Tibial artery (tissue), 4 donors: ENCODE measurements around the gene RAB14.

Source experiments
- DNase-seq, 2 donors: peaks; one replicate each; pipeline ENCODE4 v3.0.0-alpha.2; 2019
- H3K27ac ChIP-seq, 2 donors: fragments of 200-600 bp; sonication (generic) in 1 of 2; 1 replicate in 1 of 2; 2 replicates in 1 of 2; pipeline ENCODE4 v1.5.1; 2018 to 2019; ENCODE audit warnings: mild to moderate bottlenecking in 1 of 2
- H3K27me3 ChIP-seq, 2 donors: fragments of 200-600 bp; sonication (generic) in 1 of 2; one replicate each; pipeline versions ENCODE4 v1.5.1 to v1.6.0; 2016 to 2019
- H3K36me3 ChIP-seq, 3 donors: fragments of 200-600 bp; sonication (generic) in 2 of 3; one replicate each; pipeline ENCODE4 v1.5.1; 2016 to 2019; ENCODE audit warnings: mild to moderate bottlenecking in 2 of 3
- H3K4me1 ChIP-seq, 4 donors: fragments of 200-600 bp; sonication (generic) in 2 of 4; 1 replicate in 3 of 4; 2 replicates in 1 of 4; pipeline ENCODE4 v1.5.1; 2016 to 2019
- H3K4me3 ChIP-seq, 2 donors: fragments of 200-600 bp; sonication (generic) in 1 of 2; 1 replicate in 1 of 2; 2 replicates in 1 of 2; pipeline ENCODE4 v1.5.1; 2018 to 2019; ENCODE audit warnings: mild to moderate bottlenecking in 2 of 2
- H3K9me3 ChIP-seq, 3 donors: fragments of 200-600 bp; sonication (generic) in 1 of 3; one replicate each; pipeline ENCODE4 v1.5.1; 2016 to 2019
- intact Hi-C: fragments of 100-400 bp; cut with DNase I; formaldehyde crosslinking; loops from one replicate; pipeline ENCODE4 v1.15.0; 2023; ENCODE audit warnings: low total_unique reads
- TF ChIP-seq, protein P1 (sequence below), 2 experiments: fragments of 200-600 bp in 1 of 2; fragments of 450-650 bp in 1 of 2; IDR thresholded peaks; one replicate each; pipeline ENCODE4 v1.5.1; 2017 to 2019; ENCODE audit warnings: antibody characterized with exemption in 2 of 2, mild to moderate bottlenecking in 1 of 2, moderate library complexity in 1 of 2

RAB14 gene

DNA sequence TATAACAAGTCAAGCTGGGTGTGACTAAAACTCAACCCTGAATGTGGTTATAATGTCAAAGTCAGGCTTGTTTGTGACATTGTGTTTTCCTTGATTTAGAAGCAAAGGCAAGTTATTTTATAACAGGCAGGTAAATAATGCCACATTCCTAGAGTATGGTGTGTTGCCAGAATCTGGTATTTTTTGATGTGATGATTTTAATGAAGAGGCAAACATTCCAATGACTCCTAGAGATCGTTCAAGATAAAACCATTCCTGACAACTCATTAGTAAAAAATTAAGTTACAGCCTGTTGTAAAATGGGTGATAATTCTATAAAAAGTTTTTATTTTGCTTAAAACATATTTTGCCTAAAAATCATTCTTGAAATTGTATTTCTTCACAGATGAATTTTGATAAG lies 60.0 kb downstream of the RAB14 start:
- H3K4me3 ChIP-seq: no peak overlapping the region
- intact Hi-C loops: no loop called here
- DNase-seq: no peak
- H3K36me3 ChIP-seq: peaks cover 53 to 95% (median 85%) of the 10 kb centered on the region in 3 donors
- TF ChIP-seq, protein P1, sequence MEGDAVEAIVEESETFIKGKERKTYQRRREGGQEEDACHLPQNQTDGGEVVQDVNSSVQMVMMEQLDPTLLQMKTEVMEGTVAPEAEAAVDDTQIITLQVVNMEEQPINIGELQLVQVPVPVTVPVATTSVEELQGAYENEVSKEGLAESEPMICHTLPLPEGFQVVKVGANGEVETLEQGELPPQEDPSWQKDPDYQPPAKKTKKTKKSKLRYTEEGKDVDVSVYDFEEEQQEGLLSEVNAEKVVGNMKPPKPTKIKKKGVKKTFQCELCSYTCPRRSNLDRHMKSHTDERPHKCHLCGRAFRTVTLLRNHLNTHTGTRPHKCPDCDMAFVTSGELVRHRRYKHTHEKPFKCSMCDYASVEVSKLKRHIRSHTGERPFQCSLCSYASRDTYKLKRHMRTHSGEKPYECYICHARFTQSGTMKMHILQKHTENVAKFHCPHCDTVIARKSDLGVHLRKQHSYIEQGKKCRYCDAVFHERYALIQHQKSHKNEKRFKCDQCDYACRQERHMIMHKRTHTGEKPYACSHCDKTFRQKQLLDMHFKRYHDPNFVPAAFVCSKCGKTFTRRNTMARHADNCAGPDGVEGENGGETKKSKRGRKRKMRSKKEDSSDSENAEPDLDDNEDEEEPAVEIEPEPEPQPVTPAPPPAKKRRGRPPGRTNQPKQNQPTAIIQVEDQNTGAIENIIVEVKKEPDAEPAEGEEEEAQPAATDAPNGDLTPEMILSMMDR (IDR thresholded peaks at IDR 0.05): no peak
- H3K9me3 ChIP-seq: no peaks in the 10 kb centered on the region
- H3K27ac ChIP-seq: no peak overlapping the region
- H3K27me3 ChIP-seq: no peaks in the 10 kb centered on the region
- H3K4me1 ChIP-seq: no peaks in the 10 kb centered on the region

DNA sequence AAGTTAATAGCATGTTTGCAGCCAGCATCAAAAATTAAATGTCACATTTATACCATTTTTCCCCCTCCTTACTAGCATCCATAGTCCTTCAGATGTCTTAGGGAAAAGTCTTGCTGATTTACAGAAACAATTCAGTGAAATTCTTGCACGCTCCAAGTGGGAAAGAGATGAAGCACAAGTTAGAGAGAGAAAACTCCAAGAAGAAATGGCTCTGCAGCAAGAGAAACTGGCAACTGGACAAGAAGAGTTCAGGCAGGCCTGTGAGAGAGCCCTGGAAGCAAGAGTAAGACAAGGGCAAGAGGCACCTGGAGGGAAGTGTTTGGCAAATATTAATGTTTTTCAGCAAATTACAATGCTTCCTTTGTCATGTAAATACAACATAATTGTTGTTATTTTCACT lies 60.4 kb downstream of the RAB14 start:
- no peaks in the 10 kb centered on the region for H3K27me3 ChIP-seq
- H3K36me3 ChIP-seq: peaks cover 51 to 95% (median 85%) of the 10 kb centered on the region in 3 donors
- TF ChIP-seq, protein P1 (IDR thresholded peaks at IDR 0.05): no peak
- no peaks in the 10 kb centered on the region for H3K4me1 ChIP-seq
- no peaks in the 10 kb centered on the region for H3K9me3 ChIP-seq
- no peak overlapping the region for H3K4me3 ChIP-seq
- DNase-seq: no peak
- H3K27ac ChIP-seq: no peak overlapping the region
- intact Hi-C loops: no loop called here

DNA sequence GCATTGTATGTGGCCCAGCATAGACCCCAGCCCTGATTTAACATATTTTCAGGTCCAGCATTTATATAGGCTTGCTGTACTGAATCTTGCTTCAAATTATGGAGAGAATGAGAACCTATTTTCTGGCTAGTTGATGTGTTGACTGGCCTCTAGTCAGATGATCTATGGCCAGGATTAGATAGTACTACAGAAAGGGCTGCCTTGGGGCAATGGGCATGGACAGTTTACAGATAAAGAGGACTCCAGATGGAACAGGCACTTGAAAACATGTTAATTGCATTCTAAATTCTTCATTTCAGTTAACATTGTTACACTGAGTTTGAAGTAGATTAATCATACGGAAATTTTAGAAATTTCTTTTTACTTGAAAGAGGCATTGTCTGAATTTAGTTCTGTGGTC lies 61.5 kb downstream of the RAB14 start:
- no peak overlapping the region for H3K4me3 ChIP-seq
- TF ChIP-seq, protein P1 (IDR thresholded peaks at IDR 0.05): no peak
- H3K27me3 ChIP-seq: no peaks in the 10 kb centered on the region
- peaks cover 43 to 90% (median 83%) of the 10 kb centered on the region in 3 donors for H3K36me3 ChIP-seq
- no peaks in the 10 kb centered on the region for H3K4me1 ChIP-seq
- intact Hi-C loops: no loop called here
- H3K9me3 ChIP-seq: no peaks in the 10 kb centered on the region
- no peak overlapping the region for H3K27ac ChIP-seq
- no peak for DNase-seq

DNA sequence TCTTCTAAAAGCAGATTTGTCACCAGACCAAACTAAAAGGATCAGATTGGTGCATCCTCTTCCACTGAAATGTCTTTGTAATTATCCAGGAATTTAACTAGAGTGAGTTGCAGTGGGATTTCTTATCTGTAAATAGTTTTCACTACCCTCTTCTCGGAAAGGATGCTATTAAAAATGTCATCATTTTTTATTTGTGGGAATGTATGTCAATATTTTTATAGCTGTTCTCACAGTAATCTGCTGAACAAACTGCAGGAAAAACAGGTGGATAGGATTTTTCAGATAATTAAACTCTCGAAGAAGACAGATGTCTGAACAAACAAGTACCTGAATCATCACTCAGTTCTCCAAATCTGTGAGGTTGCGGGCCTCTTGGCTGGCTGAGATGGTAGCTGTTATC lies 62.7 kb downstream of the RAB14 start:
- no peak for DNase-seq
- no peak overlapping the region for H3K4me3 ChIP-seq
- H3K27me3 ChIP-seq: no peaks in the 10 kb centered on the region
- no peaks in the 10 kb centered on the region for H3K9me3 ChIP-seq
- H3K36me3 ChIP-seq: peaks cover 31 to 78% (median 72%) of the 10 kb centered on the region in 3 donors
- H3K4me1 ChIP-seq: no peaks in the 10 kb centered on the region
- H3K27ac ChIP-seq: no peak overlapping the region
- TF ChIP-seq, protein P1 (IDR thresholded peaks at IDR 0.05): no peak
- intact Hi-C loops: no loop called here

DNA sequence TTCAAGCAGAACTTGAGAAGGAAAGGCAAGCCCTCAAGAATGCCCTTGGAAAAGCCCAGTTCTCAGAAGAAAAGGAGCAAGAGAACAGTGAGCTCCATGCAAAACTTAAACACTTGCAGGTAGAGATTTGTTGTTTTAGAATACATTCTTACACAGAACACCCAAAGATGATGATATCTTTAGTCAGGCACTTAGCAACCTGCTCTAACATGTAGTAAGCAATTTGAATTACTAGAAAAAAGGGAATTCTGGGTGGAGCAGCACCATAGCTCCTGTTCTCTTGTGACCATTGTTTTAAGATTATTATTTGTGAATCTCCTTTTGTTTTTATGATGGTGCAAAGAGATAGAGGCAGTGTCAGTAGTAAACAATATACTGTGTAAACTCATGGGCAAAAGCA lies 63.1 kb downstream of the RAB14 start:
- Histone ChIP-seq H3K36me3 (peaks cover 27 to 76% (median 69%) of the 10 kb centered on the region in 3 donors), H3K27me3 (no peaks in the 10 kb centered on the region), H3K4me3 (no peak overlapping the region), H3K27ac (no peak overlapping the region), H3K4me1 (no peaks in the 10 kb centered on the region), H3K9me3 (no peaks in the 10 kb centered on the region)
- TF ChIP-seq, protein P1 (IDR thresholded peaks at IDR 0.05): no peak
- DNase-seq: no peak
- intact Hi-C loops: no loop called here

DNA sequence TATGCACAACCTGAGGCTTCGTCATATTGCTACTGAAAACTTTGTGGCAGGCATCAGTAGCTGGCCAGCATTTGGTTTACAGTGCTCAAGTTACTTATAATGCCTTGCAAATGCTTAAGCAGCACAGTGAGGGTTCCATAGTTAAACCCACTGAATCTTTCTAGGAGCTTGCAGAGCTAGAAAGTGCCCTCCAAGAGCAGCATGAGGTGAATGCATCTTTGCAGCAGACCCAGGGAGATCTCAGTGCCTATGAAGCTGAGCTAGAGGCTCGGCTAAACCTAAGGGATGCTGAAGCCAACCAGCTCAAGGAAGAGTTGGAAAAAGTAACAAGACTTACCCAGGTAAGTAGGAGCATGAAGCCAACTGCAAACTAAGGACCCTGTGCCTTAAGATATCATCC lies 66.0 kb downstream of the RAB14 start:
- Histone ChIP-seq H3K4me1 (no peaks in the 10 kb centered on the region), H3K4me3 (no peak overlapping the region), H3K27me3 (no peaks in the 10 kb centered on the region), H3K27ac (no peak overlapping the region), H3K36me3 (peaks cover 9 to 63% (median 43%) of the 10 kb centered on the region in 3 donors), H3K9me3 (no peaks in the 10 kb centered on the region)
- DNase-seq: no peak
- TF ChIP-seq, protein P1 (IDR thresholded peaks at IDR 0.05): no peak
- intact Hi-C loops: no loop called here
